IPS DF 6.9 (cell line): ENCODE measurements around the gene ZDHHC24.

Experiments
- DNase-seq: peaks from one replicate; pipeline ENCODE4 v3.0.0-alpha.2; 2013; ENCODE audit warnings: low read depth, low spot score
- H3K27ac ChIP-seq: one replicate; pipeline ENCODE4 v1.5.1; 2013; ENCODE audit warnings: low read length, control low read depth
- H3K27me3 ChIP-seq: 2 replicates; pipeline ENCODE4 v1.6.1; 2013; ENCODE audit warnings: mild to moderate bottlenecking, low read length; ENCODE audit not compliant: control insufficient read depth, insufficient read depth
- H3K36me3 ChIP-seq: 2 replicates; pipeline ENCODE4 v1.6.1; 2013; ENCODE audit warnings: low read length; ENCODE audit not compliant: control insufficient read depth, insufficient read depth
- H3K4me1 ChIP-seq: 2 replicates; pipeline ENCODE4 v1.6.1; 2013; ENCODE audit warnings: low read length; ENCODE audit not compliant: control insufficient read depth, insufficient read depth
- H3K4me3 ChIP-seq: 2 replicates; pipeline ENCODE4 v1.5.1; 2013; ENCODE audit warnings: mild to moderate bottlenecking, low read length
- H3K9me3 ChIP-seq: 2 replicates; pipeline ENCODE4 v1.6.1; 2013; ENCODE audit warnings: low read length, inconsistent platforms; ENCODE audit not compliant: control insufficient read depth, insufficient read depth
- WGBS: extraction: QIAGEN DNeasy Blood & Tissue Kit; methylation state at CpG from one replicate; pipeline ENCODE4 v1.1.7; 2013; ENCODE audit warnings: mixed read lengths, missing lambda C conversion rate; ENCODE audit not compliant: insufficient read length, insufficient coverage; 5-methylcytosine and 5-hydroxymethylcytosine counted together

Gene ZDHHC24

DNA sequence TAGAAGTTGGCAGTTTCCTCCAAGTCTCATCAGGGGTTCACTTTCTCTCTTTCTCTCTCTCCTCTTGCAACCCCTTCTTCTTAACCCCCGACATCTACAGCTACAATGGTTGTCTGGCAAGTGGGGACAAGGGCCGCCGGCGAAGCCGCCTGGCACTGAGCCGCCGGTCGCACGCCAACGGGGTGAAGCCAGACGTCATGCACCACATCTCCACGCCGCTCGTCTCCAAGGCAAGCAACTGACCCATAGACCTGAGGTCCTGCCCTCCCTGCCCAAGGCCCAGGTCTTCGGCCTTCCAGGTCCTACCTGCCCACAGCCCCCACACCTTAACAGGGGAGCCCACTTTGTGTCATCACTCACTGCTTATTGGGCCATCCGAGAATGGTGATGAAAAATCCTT, 74.7 kb downstream of the ZDHHC24 start:
- DNase-seq = no peak
- H3K36me3 ChIP-seq = peaks cover 13% of the 10 kb centered on the region
- H3K27ac ChIP-seq = no peak overlapping the region
- H3K9me3 ChIP-seq = no peaks in the 10 kb centered on the region
- no CpG with 5 or more reads among the region's 16 CpGs for WGBS
- H3K4me3 ChIP-seq = no peak overlapping the region
- no peaks in the 10 kb centered on the region for H3K27me3 ChIP-seq
- H3K4me1 ChIP-seq = peaks cover 4% of the 10 kb centered on the region; the same call in 1 of the 2 replicates
